Activated CD4-positive, alpha-beta T cell treated with anti-CD3 and anti-CD28 coated beads, Interleukin-2, amount 10 ng/mL, durations not matched to agents 7 days and 5 days (primary cell): ENCODE results near the gene NKAIN2. TPM values are rescaled to one million over a fixed set of nuclear protein-coding genes. Genes with fewer than 3 reads are reported as not detected.
"Not testable (repeated sequence)": the region's sequence is repeated elsewhere in the genome, so short reads cannot be mapped to it uniquely, and the experiment has no call there.

Experiments used
- CTCF ChIA-PET: fragments of 350-600 bp; sonication (Branson Sonifier 250); formaldehyde crosslinking; loops from one replicate; lab custom pipeline; 2021; ENCODE audit warnings: antibody characterized with exemption; lab: Charles Lee
- POLR2A ChIA-PET: fragments of 350-600 bp; sonication (Branson Sonifier 250); formaldehyde crosslinking; loops from one replicate; lab custom pipeline; 2021; ENCODE audit warnings: antibody characterized with exemption; lab: Charles Lee
- DNase-seq: peaks from one replicate; pipeline ENCODE4 v3.0.0-alpha.2; 2020
- H3K27ac Mint-ChIP-seq: one replicate; pipeline ENCODE4 v1.8.0; 2021; ENCODE audit warnings: mild to moderate bottlenecking, moderate library complexity, mixed read lengths
- H3K27me3 Mint-ChIP-seq: one replicate; pipeline ENCODE4 v1.8.0; 2021; ENCODE audit warnings: mixed read lengths
- H3K36me3 Mint-ChIP-seq: one replicate; pipeline ENCODE4 v1.8.0; 2021; ENCODE audit warnings: low read depth, mixed read lengths
- H3K4me1 Mint-ChIP-seq: one replicate; pipeline ENCODE4 v1.8.0; 2021; ENCODE audit warnings: mixed read lengths
- H3K4me3 Mint-ChIP-seq: one replicate; pipeline ENCODE4 v1.8.0; 2021; ENCODE audit warnings: mild to moderate bottlenecking, moderate library complexity, mixed read lengths
- H3K9me3 Mint-ChIP-seq: one replicate; pipeline ENCODE4 v1.8.0; 2021; ENCODE audit warnings: mixed read lengths
- total RNA-seq, 2 experiments: library from RNA; stranded (reverse); gene quantifications; one replicate each; pipeline ENCODE4 v1.2.3, GENCODE V29; 2021

NKAIN2 gene
- total RNA-seq, 2 experiments from 2014 or later, result not detected

DNA sequence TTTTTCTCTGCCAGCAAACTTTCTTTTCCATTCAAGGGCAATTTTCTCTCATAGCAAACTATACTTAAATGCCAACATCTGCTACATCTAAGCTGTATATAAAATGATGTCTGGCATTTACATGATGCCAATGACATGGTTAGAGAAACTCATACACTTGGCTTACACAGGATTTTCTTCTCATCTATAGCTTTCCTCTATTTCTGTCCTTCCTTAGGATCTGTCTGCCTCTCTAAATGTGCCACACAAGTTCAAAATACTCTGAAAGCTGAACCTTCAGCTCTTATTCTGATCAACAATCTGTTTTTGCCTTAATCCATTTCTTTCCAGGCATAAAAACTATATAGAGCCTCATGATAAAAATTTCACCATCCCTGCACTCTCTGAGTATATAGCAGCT lies 867.7 kb downstream of the NKAIN2 start:
- no peak for DNase-seq
- H3K27ac Mint-ChIP-seq, result no peak overlapping the region
- ChIA-PET POLR2A (no interaction called here), CTCF (no interaction called here)
- H3K27me3 Mint-ChIP-seq, result no peaks in the 10 kb centered on the region
- H3K4me1 Mint-ChIP-seq, result no peaks in the 10 kb centered on the region
- no peak overlapping the region for H3K4me3 Mint-ChIP-seq
- peaks cover 2% of the 10 kb centered on the region for H3K9me3 Mint-ChIP-seq
- no peaks in the 10 kb centered on the region for H3K36me3 Mint-ChIP-seq

DNA sequence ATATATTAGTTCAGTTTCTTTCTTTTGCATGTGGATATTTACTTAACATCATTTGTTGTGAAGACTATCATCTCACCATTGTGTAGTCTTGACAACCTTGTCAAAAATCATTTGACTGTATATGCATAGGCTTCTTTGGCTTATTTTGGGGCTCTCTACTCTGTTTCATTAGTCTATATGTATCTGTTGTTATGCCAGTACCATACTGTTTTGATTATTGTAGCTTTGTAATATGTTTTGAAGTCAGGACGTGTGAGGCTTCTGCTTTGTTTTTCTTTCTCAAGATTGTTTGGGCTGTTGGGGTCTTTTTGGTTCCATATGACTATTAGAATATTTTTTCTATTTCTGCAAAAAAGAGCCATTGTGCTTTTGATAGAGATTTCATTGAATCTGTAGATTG lies 870.4 kb downstream of the NKAIN2 start:
- ChIA-PET POLR2A (no interaction called here), CTCF (no interaction called here)
- no peaks in the 10 kb centered on the region for H3K27me3 Mint-ChIP-seq
- no peak overlapping the region for H3K4me3 Mint-ChIP-seq
- no peak for DNase-seq
- H3K27ac Mint-ChIP-seq, result no peak overlapping the region
- H3K4me1 Mint-ChIP-seq, result no peaks in the 10 kb centered on the region
- no peaks in the 10 kb centered on the region for H3K36me3 Mint-ChIP-seq
- peaks cover 14% of the 10 kb centered on the region for H3K9me3 Mint-ChIP-seq

DNA sequence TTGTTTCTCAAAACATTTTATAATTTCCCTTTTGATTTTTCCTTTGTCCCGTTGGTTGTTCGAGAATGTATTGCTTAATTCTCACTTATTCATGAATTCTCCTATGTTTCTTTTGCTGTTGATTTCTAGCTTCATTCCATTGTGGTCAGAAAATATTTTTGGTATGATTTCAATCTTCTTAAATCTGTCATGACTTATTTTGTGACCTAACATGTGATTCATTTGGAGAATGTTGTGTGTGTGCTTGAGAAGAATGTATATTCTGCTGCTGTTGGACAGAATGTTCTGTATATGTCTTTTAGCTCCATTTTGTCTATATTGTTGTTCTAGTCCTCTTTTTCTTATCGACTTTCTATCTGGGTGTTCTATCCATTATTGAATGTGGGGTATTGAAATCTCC lies 872.4 kb downstream of the NKAIN2 start:
- Mint-ChIP-seq H3K9me3 (peaks cover 14% of the 10 kb centered on the region), H3K27ac (no peak overlapping the region), H3K27me3 (no peaks in the 10 kb centered on the region), H3K4me1 (no peaks in the 10 kb centered on the region), H3K36me3 (no peaks in the 10 kb centered on the region), H3K4me3 (no peak overlapping the region)
- ChIA-PET POLR2A (no interaction called here), CTCF (no interaction called here)
- no peak for DNase-seq

DNA sequence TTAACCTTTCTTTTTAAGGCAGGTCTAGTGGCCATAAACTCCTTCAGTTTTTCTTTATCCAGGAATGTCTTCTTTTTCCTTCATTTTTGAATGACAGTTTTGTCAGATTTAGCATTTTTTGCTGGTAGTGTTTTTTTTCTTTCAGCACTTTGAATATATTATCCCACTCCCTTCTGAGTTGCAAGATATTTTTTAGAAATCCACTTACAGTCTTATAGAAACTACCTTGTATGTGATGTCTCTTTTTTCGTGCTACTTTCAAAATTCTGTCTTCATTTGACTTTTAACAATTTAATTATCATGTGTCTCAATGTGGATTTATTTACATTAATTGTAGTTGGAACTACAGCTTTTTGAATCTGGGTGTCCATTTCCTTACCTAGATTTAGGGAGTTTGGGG lies 874.2 kb downstream of the NKAIN2 start:
- ChIA-PET POLR2A (no interaction called here), CTCF (no interaction called here)
- Mint-ChIP-seq H3K27me3 (no peaks in the 10 kb centered on the region), H3K9me3 (peaks cover 14% of the 10 kb centered on the region), H3K27ac (no peak overlapping the region), H3K36me3 (no peaks in the 10 kb centered on the region), H3K4me1 (no peaks in the 10 kb centered on the region), H3K4me3 (no peak overlapping the region)
- DNase-seq, result no peak

DNA sequence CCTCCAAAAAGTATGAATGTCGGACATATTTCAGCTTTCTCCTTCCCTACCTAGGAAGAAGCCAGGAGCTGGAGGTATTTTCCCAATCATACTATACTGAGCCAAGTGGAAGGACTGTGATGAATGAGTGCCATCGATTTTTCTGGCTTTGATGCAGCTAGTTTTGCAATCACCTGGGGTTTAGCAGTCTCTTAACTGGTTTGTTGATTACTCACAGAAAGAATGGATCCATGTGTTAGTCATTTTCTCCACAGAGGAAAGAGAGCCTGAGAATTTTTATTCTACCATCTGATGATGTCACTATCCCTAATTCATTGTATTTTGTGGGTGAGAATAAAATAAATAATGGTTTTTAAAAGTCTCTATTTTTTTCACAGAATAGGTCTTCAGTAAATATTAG lies 875.7 kb downstream of the NKAIN2 start:
- H3K4me3 Mint-ChIP-seq, result no peak overlapping the region
- H3K4me1 Mint-ChIP-seq, result no peaks in the 10 kb centered on the region
- DNase-seq, result no peak
- H3K36me3 Mint-ChIP-seq, result no peaks in the 10 kb centered on the region
- no peaks in the 10 kb centered on the region for H3K27me3 Mint-ChIP-seq
- H3K27ac Mint-ChIP-seq, result no peak overlapping the region
- H3K9me3 Mint-ChIP-seq, result peaks cover 12% of the 10 kb centered on the region
- CTCF ChIA-PET, result no interaction called here
- POLR2A ChIA-PET, result no interaction called here

DNA sequence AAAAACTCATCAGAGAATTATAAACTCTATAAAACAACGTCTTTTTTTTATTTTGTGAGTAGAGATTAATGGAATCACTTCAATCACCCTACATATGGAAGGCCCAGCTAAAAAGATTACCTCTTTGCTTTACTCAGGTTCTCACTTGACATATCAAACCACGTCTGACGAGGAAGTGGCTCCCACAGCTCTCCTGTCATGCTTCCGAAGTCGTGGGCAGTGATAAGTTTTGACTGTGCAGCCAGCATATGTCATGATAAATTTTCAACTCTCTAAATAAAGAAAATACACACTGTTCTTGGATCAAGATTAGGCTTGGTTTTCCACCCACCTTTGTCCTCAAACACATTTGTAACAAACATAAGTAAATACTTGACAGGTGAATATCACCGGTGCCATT lies 879.1 kb downstream of the NKAIN2 start:
- H3K27me3 Mint-ChIP-seq, result no peaks in the 10 kb centered on the region
- POLR2A ChIA-PET, result no interaction called here
- DNase-seq, result no peak
- peaks cover 9% of the 10 kb centered on the region for H3K9me3 Mint-ChIP-seq
- H3K4me3 Mint-ChIP-seq, result no peak overlapping the region
- CTCF ChIA-PET, result no interaction called here
- H3K4me1 Mint-ChIP-seq, result no peaks in the 10 kb centered on the region
- H3K27ac Mint-ChIP-seq, result no peak overlapping the region
- no peaks in the 10 kb centered on the region for H3K36me3 Mint-ChIP-seq

DNA sequence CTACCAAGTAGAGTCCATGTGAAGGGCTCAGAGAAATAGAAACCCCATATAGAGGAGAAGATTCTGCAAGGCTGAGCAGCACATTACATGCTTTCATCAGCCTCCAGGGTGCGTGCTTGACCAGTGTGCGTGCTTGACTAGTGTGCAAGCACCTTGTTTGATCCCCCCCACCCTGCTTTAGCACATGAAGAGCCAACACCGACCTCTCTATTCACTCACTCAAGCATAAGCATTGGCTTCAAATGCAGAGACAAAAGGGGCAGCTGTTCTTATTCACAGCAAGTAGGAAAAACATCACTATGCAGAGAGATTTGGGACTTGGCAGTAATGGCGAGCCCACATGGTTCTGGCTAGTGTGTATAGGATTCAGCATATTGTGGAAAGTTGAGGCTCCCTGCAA lies 879.8 kb downstream of the NKAIN2 start:
- no peaks in the 10 kb centered on the region for H3K27me3 Mint-ChIP-seq
- H3K9me3 Mint-ChIP-seq, result peaks cover 1% of the 10 kb centered on the region
- POLR2A ChIA-PET, result no interaction called here
- no peaks in the 10 kb centered on the region for H3K4me1 Mint-ChIP-seq
- CTCF ChIA-PET, result no interaction called here
- no peak overlapping the region for H3K4me3 Mint-ChIP-seq
- H3K36me3 Mint-ChIP-seq, result no peaks in the 10 kb centered on the region
- no peak for DNase-seq
- H3K27ac Mint-ChIP-seq, result no peak overlapping the region

DNA sequence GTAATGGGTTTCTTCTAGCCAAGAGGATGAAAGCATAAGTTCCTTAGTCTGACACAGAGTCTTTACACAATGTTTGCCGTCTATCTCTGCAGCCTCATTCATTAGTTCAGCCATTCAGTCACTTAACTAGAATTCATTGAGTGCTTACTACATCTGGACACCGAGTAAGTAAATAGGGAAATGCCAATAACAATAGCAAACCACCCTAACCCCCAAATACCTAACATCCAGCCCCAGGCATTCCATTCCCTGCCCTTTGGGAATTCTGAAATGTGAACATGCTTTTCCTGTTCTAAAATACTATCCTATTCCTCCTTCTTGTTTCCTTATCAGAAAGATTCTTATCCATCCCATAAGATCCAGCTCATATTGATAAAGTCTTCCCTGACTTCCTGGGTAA lies 881.0 kb downstream of the NKAIN2 start:
- POLR2A ChIA-PET, result no interaction called here
- no peaks in the 10 kb centered on the region for H3K36me3 Mint-ChIP-seq
- H3K27me3 Mint-ChIP-seq, result no peaks in the 10 kb centered on the region
- H3K9me3 Mint-ChIP-seq, result no peaks in the 10 kb centered on the region
- H3K4me3 Mint-ChIP-seq, result no peak overlapping the region
- H3K27ac Mint-ChIP-seq, result no peak overlapping the region
- CTCF ChIA-PET, result no interaction called here
- H3K4me1 Mint-ChIP-seq, result no peaks in the 10 kb centered on the region
- no peak for DNase-seq

DNA sequence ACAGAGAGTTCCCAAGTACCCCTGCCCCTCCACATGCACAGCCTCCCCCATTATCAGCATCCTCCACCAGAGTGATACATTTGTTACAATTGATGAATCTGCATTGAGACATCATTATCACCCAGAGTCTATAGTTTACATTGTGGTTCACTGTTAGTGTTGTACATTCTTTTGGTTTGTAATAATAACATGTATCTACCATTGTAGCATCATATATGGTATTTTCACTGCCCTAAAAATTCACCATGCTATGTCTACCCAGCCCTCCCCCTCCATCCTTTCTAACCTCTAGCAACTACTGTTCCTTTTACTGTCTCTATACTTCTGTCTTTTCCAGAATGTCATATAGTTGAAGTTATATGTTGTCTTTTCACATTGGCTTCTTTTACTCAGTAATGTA lies 884.7 kb downstream of the NKAIN2 start:
- Mint-ChIP-seq H3K27ac (no peak overlapping the region), H3K4me3 (no peak overlapping the region), H3K27me3 (no peaks in the 10 kb centered on the region), H3K4me1 (no peaks in the 10 kb centered on the region), H3K36me3 (no peaks in the 10 kb centered on the region), H3K9me3 (no peaks in the 10 kb centered on the region)
- POLR2A ChIA-PET, result no interaction called here
- DNase-seq, result no peak
- CTCF ChIA-PET, result no interaction called here

DNA sequence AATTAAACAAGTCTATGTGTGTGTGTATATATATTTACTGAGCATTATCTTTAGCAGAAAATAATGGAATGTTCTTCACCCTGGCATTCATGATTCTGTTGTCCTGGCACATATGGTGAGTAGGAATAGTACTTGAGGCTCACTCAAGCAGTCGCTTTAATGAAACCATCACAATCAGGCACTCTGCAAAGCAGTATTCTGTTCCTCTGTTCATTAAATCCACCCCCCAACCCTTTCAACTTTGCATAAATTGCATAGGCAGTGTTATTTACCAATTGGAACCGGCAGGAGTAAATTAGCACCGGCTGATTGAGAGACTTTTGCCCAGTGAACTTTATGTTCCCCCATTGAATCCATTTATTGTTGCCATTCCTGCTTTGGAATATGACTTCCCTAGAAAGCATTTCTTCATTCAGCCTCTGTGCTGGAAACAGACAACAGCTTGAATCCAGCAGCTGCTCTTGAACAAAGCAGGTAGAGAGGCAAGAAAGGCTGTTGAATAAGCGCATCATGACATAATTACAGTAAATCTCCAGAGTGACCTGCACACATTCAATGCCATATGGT lies 890.6 kb downstream of the NKAIN2 start:
- H3K36me3 Mint-ChIP-seq, result no peaks in the 10 kb centered on the region
- CTCF ChIA-PET, result no interaction called here
- no peak overlapping the region for H3K27ac Mint-ChIP-seq
- POLR2A ChIA-PET, result no interaction called here
- H3K27me3 Mint-ChIP-seq, result no peaks in the 10 kb centered on the region
- DNase-seq, result no peak
- H3K4me1 Mint-ChIP-seq, result no peaks in the 10 kb centered on the region
- no peak overlapping the region for H3K4me3 Mint-ChIP-seq
- no peaks in the 10 kb centered on the region for H3K9me3 Mint-ChIP-seq

DNA sequence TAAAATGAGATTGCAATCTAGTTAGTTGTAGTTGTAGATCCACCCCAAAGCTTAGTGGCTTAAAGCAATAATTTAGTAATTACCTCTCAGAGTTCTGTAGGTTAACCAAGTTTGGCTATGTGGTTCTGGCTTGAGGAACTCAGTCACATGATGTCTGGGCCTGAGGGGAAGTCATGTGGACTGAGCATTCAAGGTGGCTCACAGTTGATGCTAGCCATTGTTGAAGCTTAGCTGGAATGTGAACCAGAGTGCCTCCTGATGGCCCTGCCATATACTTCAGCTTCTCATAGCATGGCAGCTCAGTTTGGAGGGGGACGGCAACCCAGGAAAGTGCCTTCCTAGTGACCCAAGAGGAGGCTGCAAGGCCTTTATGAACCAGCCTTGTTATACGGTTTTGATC lies 895.4 kb downstream of the NKAIN2 start:
- no peak overlapping the region for H3K4me3 Mint-ChIP-seq
- H3K4me1 Mint-ChIP-seq, result no peaks in the 10 kb centered on the region
- ChIA-PET POLR2A (no interaction called here), CTCF (no interaction called here)
- H3K27ac Mint-ChIP-seq, result no peak overlapping the region
- no peaks in the 10 kb centered on the region for H3K9me3 Mint-ChIP-seq
- no peak for DNase-seq
- H3K27me3 Mint-ChIP-seq, result no peaks in the 10 kb centered on the region
- H3K36me3 Mint-ChIP-seq, result no peaks in the 10 kb centered on the region

DNA sequence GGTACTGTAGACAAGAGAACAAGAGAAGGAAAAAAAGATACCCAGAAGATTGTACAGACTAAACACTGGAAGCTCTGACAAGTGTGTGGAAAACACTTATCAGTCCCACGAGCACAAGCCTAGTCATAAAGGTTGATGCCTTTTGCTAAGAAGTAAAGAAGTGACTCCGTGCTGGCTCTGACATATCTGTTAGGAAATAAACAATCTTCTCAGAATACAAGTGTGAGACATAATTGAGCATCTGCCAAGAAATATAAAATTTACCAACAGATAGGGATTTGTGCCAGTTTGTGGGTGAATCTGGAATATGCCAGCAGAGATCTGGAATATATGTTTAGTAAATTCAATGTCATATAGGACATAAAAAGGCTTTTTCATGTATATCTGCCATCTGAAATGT lies 899.9 kb downstream of the NKAIN2 start:
- CTCF ChIA-PET, result no interaction called here
- H3K4me3 Mint-ChIP-seq, result no peak overlapping the region
- no peak overlapping the region for H3K27ac Mint-ChIP-seq
- POLR2A ChIA-PET, result no interaction called here
- no peaks in the 10 kb centered on the region for H3K4me1 Mint-ChIP-seq
- DNase-seq, result no peak
- no peaks in the 10 kb centered on the region for H3K9me3 Mint-ChIP-seq
- H3K27me3 Mint-ChIP-seq, result no peaks in the 10 kb centered on the region
- no peaks in the 10 kb centered on the region for H3K36me3 Mint-ChIP-seq

DNA sequence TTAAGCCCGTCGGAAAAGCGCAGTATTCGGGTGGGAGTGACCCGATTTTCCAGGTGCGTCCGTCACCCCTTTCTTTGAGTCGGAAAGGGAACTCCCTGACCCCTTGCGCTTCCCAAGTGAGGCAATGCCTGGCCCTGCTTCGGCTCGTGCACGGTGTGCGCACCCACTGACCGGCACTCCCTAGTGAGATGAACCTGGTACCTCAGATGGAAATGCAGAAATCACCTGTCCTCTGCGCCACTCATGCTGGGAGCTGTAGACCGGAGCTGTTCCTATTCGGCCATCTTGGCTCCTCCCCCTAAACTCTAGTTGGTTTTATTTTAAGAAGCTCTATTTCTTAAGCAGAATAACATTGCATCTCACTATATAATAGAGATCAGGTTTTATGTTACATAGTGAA lies 908.9 kb downstream of the NKAIN2 start:
- POLR2A ChIA-PET, H3K27ac Mint-ChIP-seq, H3K4me3 Mint-ChIP-seq, H3K9me3 Mint-ChIP-seq, H3K36me3 Mint-ChIP-seq, CTCF ChIA-PET, DNase-seq, H3K27me3 Mint-ChIP-seq, H3K4me1 Mint-ChIP-seq: not testable (repeated sequence)

DNA sequence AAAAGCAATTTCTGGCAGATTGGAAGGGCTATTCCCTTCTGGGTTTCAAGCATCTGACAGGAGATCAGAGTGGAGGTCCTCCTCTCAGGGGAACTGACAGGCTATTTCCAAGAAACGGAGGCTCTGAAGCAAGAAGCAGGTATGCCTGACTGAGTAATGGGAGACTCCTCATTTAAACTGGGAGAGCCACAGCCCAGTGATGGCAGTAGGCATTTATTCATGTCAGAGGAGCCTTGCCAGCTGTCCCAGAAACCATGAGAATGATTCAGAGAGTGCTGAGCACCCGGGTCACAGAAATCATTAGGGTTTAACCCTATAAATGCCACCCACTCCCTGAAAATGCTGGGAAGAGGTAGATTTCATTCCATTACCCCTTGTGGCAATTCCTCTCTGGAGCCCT lies 911.1 kb downstream of the NKAIN2 start:
- Mint-ChIP-seq H3K4me1 (no peaks in the 10 kb centered on the region), H3K27ac (no peak overlapping the region), H3K9me3 (no peaks in the 10 kb centered on the region), H3K36me3 (no peaks in the 10 kb centered on the region), H3K27me3 (no peaks in the 10 kb centered on the region), H3K4me3 (no peak overlapping the region)
- POLR2A ChIA-PET, result no interaction called here
- CTCF ChIA-PET, result no interaction called here
- no peak for DNase-seq
